Measurements from ENCODE around the gene CYP4X1.

DNA sequence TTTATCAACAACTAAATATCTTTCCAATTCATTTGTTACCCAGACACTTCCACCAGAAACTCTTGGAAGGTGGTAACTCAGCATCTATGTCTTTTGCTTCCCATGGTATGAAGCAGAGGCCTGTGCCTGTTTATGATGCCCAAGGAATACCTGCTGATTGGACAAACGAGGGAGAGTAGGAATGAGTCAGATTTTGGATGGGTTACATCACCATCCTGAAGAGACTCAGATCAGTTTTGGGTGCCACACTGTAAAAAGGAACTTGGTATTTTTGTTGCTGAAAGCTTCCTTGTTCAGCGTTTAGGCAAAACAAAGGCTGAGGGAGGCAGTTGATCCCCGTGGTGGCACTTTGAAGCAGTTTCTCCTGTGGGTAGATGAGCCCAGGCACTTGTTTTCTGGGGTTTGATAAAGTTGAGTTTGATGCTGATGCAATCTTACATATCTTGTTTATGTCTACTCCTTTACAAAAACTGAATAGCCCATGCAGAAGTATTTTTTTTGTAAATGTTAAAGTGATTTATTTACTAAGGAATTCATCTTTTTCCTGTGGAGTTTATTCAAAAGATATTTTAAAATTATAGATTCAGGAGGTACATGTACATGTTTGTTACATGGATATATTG lies 26.7 kb upstream of the CYP4X1 start:
- no peak for TF ChIP-seq EZH2 (IDR thresholded peaks at IDR 0.05; ENCODE audit: low read depth, low read length, severe bottlenecking)
- TF ChIP-seq, protein P1, sequence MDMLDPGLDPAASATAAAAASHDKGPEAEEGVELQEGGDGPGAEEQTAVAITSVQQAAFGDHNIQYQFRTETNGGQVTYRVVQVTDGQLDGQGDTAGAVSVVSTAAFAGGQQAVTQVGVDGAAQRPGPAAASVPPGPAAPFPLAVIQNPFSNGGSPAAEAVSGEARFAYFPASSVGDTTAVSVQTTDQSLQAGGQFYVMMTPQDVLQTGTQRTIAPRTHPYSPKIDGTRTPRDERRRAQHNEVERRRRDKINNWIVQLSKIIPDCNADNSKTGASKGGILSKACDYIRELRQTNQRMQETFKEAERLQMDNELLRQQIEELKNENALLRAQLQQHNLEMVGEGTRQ (IDR thresholded peaks at IDR 0.05; ENCODE audit: low read length), result no peak
